GM12891 (cell line): ENCODE measurements around the gene GALNT9.

Experiments used
- DNase-seq: peaks from one replicate; pipeline ENCODE4 v3.0.0; 2011; ENCODE audit warnings: low spot score; ENCODE audit not compliant: insufficient read length
- FAIRE-seq: peaks from 2 replicates; lab custom pipeline; 2011; peaks lifted over from hg19 to GRCh38; lab: Jason Lieb, UNC
- PAX5 ChIP-seq: IDR thresholded peaks from 2 replicates; pipeline ENCODE4 v1.6.1; 2011; ENCODE audit warnings: low read length, moderate library complexity, mild to moderate bottlenecking; ENCODE audit not compliant: insufficient read depth, severe bottlenecking
- POLR2A ChIP-seq: IDR thresholded peaks from 2 replicates; pipeline ENCODE4 v1.6.1; 2011; ENCODE audit warnings: low read depth, low read length, control low read depth
- POLR2AphosphoS5 ChIP-seq: IDR thresholded peaks from 2 replicates; pipeline ENCODE4 v1.6.1; 2011; ENCODE audit warnings: low read depth, low read length, control low read depth
- POU2F2 ChIP-seq: IDR thresholded peaks from 2 replicates; pipeline ENCODE4 v1.6.1; 2011; ENCODE audit warnings: low read depth, mild to moderate bottlenecking, control low read depth, low read length, moderate library complexity
- SPI1 ChIP-seq: IDR thresholded peaks from 2 replicates; pipeline ENCODE4 v1.6.1; 2011; ENCODE audit warnings: low read depth, low read length, control low read depth
- TAF1 ChIP-seq: IDR thresholded peaks from 2 replicates; pipeline ENCODE4 v1.6.1; 2011; ENCODE audit warnings: low read depth, low read length, control low read depth

GALNT9 gene

DNA sequence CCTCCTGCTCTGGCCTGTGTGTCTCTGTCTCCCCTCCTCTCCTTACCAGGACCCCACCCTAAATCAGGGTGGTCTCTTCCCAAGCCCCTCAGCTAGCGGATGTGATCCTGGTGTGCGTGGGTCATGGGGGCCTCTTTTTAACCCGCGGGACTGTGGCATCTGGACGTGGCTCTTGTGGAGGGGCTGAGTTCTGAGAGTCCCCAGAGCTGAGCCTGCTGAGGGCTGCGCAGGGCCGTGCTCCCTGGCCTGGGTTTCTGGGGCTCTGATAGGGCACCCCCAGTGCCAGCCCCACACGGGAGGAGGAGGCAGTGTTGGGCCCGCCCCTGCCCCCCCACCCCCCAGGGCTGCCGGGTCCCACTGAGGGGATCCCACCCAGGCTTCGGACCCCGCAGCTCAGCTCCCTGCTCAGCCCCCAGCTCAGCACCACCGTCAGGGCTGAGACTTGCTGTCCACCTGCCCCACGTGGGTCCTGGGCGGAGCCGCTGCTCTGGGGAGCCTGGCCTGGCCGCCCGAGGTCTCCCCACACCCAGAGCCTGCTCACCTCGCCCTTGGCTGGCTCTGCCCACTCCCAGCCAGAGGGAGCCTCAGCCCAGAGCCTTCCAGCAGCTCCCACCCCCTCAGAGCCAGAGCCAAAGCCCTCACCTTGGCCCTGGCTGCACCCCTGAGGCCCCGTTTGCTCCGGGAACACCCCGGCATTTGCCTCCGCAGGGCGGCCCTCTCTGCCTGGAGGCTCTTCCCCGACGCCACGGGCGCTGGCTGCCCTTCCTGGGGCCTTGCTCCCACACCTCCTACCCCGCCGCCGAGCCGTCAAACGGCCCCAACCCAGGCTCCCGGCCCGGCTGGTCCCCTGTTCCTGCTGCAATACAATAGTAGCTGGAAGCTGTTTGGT is 153.6 kb downstream of the GALNT9 start:
- FAIRE-seq (no peak), DNase-seq (no peak)
- no peak for TF ChIP-seq POLR2AphosphoS5
- TF ChIP-seq POLR2A, result no peak
- no peak for TF ChIP-seq PAX5
- TF ChIP-seq SPI1, result no peak
- TF ChIP-seq TAF1, result no peak
- no peak for TF ChIP-seq POU2F2

DNA sequence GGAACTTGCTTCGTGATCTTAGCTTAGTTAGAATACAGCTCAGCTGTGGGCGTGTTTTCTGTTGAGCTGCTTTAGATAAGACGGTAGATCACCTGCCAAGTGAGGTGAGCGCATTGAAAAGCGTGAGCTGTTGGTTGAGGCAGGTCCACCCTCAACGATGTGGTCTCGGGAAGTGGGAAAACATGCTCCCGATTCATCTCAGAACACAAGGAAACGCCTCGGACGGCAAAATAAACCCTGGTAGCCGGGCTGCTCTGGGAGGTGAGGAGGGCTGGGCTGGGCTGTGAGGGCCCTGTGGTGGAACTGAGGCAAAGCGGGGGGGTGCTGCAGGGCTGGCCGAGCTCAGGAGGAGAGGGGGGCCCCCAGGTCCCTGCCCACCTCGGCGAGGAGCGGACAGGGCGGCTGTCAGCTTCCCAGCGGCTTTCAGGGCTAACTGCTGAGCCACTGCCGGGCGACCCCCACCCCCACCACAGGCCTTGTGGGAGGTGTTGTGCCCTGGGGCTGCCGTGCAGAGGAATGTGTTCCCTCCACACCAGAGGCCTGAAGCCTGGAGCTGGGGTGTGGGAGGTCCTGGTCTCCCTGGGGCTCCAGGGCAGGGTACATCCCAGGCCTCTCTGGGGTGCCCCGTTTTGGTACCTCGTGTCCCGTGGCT is 154.4 kb downstream of the GALNT9 start:
- TF ChIP-seq POLR2A, result no peak
- TF ChIP-seq POU2F2, result no peak
- TF ChIP-seq SPI1, result no peak
- no peak for TF ChIP-seq PAX5
- no peak for TF ChIP-seq TAF1
- no peak for TF ChIP-seq POLR2AphosphoS5
- no peak for FAIRE-seq

DNA sequence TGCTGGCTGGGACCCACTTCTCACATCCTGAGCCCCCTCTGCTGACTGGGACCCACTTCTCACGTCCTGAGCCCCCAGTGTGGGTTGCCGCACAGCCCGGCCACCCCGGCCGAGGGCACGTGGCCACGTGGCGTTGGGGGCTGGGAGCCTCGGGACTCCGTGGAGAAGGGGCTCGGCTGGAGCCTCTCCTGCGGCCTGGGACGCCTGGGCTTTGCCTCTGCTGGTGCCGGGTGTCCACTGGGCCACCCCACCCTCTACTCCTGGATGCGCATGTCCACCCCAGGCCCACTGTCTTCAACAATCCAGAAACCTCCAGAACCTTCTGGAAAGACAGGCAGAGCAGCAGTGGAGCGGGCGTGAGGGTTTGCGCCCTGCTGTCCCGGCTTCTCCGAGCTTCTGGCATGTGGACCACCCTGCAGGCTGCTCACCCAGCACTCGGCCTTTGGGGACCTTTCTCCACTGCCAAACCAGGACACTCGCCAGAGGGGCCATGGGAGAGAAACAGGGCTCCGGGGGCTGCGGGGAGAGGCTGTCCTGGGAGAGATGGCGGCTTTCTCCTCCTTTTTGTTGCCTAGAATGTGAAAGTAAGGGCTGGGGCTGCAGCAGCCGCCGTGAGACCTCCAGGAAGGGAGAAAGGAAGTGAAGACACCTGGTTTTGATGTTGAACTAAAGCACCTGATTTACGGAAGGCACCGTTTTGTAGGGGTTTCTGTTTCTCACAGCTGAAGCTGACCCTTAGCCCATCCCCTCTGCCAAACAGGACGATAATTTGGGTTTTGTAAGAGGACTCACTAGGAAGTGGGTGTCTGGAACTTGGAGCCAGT is 155.2 kb downstream of the GALNT9 start:
- peak; percentile 23 for FAIRE-seq
- DNase-seq, result no peak
- TF ChIP-seq POLR2AphosphoS5, result no peak
- TF ChIP-seq POU2F2, result no peak
- no peak for TF ChIP-seq TAF1
- no peak for TF ChIP-seq SPI1
- TF ChIP-seq POLR2A, result no peak
- no peak for TF ChIP-seq PAX5

More for the DNA sequence above, 154.4 kb downstream of the GALNT9 start:
- no peak for DNase-seq

DNA sequence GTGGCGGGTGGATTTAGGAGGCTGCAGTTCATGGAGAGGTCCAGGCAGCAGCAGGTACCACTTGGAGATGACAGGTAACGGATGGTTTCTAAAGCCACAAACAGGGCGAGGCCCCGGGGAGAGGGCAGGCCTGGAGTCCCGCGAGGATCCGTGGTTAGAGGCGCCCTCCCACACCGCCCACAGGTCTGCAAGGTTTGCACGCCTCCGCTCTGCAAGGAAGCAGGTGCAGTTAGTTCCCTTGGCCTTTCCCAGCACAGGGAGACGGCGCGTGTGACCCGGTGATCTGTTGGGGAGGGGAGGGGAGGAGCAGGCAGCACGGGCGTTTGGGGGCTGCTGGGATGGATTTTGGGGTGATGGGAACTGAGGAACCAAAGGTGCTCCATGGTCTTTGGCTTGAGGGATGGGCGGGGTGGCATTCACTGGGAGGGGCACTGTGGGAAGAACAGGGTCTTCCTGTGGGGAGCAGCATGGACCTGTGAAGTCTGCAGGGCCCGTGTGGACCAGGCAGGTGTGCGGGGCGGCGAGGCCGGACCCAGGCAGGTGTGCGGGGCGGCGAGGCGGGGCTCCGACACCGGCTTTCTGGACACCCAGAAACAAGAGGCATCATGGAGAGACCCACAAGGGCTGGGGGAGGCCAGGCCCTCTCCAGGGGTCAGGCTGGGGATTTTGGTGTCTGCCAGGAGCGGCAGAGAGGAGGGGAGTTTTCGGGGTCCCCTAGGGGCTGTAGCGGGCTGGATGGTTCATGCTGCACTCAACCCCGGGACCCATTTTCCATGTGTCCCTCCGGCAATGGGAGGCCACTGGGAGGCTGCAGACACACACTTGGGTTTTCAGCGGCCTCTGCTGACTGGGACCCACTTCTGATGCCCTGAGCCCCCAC is 156.0 kb downstream of the GALNT9 start:
- TF ChIP-seq SPI1, result no peak
- no peak for TF ChIP-seq TAF1
- TF ChIP-seq POLR2A, result no peak
- no peak for TF ChIP-seq POU2F2
- no peak for TF ChIP-seq POLR2AphosphoS5
- TF ChIP-seq PAX5, result no peak
- no peak for DNase-seq
- no peak for FAIRE-seq

DNA sequence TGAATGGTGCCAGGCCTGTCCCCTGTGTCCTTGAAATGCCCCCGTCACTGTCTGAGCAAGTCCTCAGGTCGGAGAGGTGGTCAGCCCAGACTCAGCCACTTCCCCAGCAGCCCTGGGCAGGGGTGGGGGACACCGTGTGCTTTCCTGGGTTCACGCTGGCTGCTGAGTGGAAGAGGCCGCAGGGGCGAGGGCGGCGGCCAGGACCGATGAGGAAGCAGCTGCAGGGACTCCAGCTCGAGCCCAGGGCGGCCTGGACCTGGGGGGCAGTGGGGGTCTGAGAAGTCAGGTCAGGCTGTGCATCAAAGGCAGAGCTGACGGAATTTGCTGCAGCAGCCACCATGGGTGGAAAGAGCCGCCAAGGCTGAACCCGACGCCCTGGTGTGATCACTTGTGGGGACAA is 156.8 kb downstream of the GALNT9 start:
- no peak for DNase-seq
- TF ChIP-seq PAX5, result no peak
- no peak for TF ChIP-seq SPI1
- no peak for FAIRE-seq

- no peak for FAIRE-seq
- no peak for DNase-seq
- no peak for TF ChIP-seq TAF1
- TF ChIP-seq POU2F2, result no peak
- TF ChIP-seq POLR2AphosphoS5, result no peak
- TF ChIP-seq POLR2A, result no peak
- TF ChIP-seq PAX5, result no peak
- TF ChIP-seq SPI1, result no peak
These were observed 157.3 kb downstream of the GALNT9 start for GRCh38 chr12:132171968-132172521.

GRCh38 chr12:132171293-132171967 is 158.0 kb downstream of the GALNT9 start:
- FAIRE-seq, result no peak
- TF ChIP-seq TAF1, result no peak
- TF ChIP-seq POLR2A, result no peak
- TF ChIP-seq PAX5, result no peak
- TF ChIP-seq SPI1, result no peak
- no peak for TF ChIP-seq POU2F2
- no peak for TF ChIP-seq POLR2AphosphoS5
- DNase-seq, result no peak

DNA sequence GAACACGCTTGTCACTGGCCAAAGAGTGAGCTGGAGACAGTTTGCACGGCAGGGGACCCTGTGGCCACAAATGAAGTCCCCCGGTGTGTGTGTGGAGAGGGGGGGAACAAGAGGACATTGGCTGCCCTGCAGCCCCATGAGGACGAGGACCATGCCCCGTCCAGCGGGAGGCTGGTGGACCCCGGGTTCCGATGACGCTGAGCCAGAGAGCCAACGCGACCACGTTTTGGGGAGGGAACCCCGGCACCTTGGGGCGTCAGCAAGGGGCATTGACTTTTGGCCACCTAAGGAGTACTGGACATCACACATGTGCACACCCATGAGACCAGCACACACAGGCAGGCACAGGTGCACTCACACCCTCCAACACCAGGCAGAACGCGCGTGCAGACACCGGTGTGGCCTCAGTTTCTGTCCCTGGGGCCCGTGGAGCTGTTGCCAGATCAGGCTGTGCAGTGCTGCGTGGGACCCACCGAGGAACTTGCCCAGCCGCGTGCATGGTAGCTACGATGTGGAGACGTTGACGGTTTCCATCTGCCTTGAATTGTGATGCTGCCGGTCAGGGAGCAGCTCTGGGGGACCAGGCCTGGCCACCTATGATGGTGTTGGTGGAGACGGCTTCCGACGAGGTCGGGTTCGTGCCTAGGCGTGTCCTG is 158.6 kb downstream of the GALNT9 start:
- no peak for TF ChIP-seq SPI1
- no peak for TF ChIP-seq POU2F2
- TF ChIP-seq TAF1, result no peak
- no peak for TF ChIP-seq POLR2A
- no peak for TF ChIP-seq POLR2AphosphoS5
- DNase-seq, result no peak
- no peak for FAIRE-seq
